Osteoblast (primary cell): ENCODE measurements around the gene OR2J3. TPM values are rescaled to one million over a fixed set of nuclear protein-coding genes. Genes with fewer than 3 reads are reported as not detected.

Experiments used
- DNase-seq: peaks from one replicate; pipeline ENCODE4 v3.0.0; 2011; ENCODE audit warnings: low spot score, mixed read lengths; ENCODE audit not compliant: insufficient read length; ENCODE audit errors: missing footprints
- H2AFZ ChIP-seq: 2 replicates; pipeline ENCODE4 v1.6.0; 2011; ENCODE audit warnings: mild to moderate bottlenecking, low read length
- H3K27ac ChIP-seq: 2 replicates; pipeline ENCODE4 v1.5.1; 2011; ENCODE audit warnings: mild to moderate bottlenecking, low read depth, low read length, moderate library complexity
- H3K27me3 ChIP-seq: 2 replicates; pipeline ENCODE4 v1.6.0; 2012; ENCODE audit warnings: mild to moderate bottlenecking, control low read depth, inconsistent platforms, low read length, moderate library complexity; ENCODE audit not compliant: insufficient read depth
- H3K36me3 ChIP-seq: 2 replicates; pipeline ENCODE4 v1.5.1; 2011; ENCODE audit warnings: mild to moderate bottlenecking, low read length, control low read depth, moderate library complexity; ENCODE audit not compliant: insufficient read depth
- H3K4me1 ChIP-seq: 2 replicates; pipeline ENCODE4 v1.5.1; 2011; ENCODE audit warnings: mild to moderate bottlenecking, low read length, control low read depth, moderate library complexity; ENCODE audit not compliant: insufficient read depth
- H3K4me2 ChIP-seq: 2 replicates; pipeline ENCODE4 v1.6.0; 2011; ENCODE audit warnings: mild to moderate bottlenecking, low read length; ENCODE audit not compliant: insufficient read depth
- H3K4me3 ChIP-seq: fragments of 200-600 bp; sonication (generic); 3 replicates; pipeline ENCODE4 v1.5.1; 2012; ENCODE audit warnings: mild to moderate bottlenecking, low read length, inconsistent platforms; ENCODE audit not compliant: insufficient read depth
- H3K79me2 ChIP-seq: 2 replicates; pipeline ENCODE4 v1.6.0; 2012; ENCODE audit warnings: mild to moderate bottlenecking, low read length, control low read depth, inconsistent platforms; ENCODE audit not compliant: insufficient read depth
- H3K9me3 ChIP-seq: 2 replicates; pipeline ENCODE4 v1.5.1; 2011; ENCODE audit warnings: low read depth, low read length, control low read depth
- H4K20me1 ChIP-seq: 2 replicates; pipeline ENCODE4 v1.6.0; 2012; ENCODE audit warnings: mild to moderate bottlenecking, low read length, control low read depth; ENCODE audit not compliant: insufficient read depth
- CTCF ChIP-seq: IDR thresholded peaks from 2 replicates; pipeline ENCODE4 v1.5.1; 2011; ENCODE audit warnings: mild to moderate bottlenecking, low read depth, low read length, moderate library complexity; ENCODE audit errors: extremely low read depth
- total RNA-seq: library from RNA; depleted of rRNA; stranded (reverse); fragments of >200 nt; gene quantifications from 2 replicates; pipeline ENCODE4 v1.2.3, GENCODE V29; 2012

The OR2J3 gene
- not detected in 2 replicates for total RNA-seq

GRCh38 chr6:29107758-29108157, at the start of gene OR2J3:
TSS of gene OR2J3 (plus strand) at chr6:29108058. CDS start at chr6:29111891, 3,833 bp downstream.
- H3K4me1 ChIP-seq, result no peaks in the 10 kb centered on the region
- no peaks in the 10 kb centered on the region for H3K36me3 ChIP-seq
- H3K9me3 ChIP-seq, result no peaks in the 10 kb centered on the region
- TF ChIP-seq CTCF, result no peak
- no peaks in the 10 kb centered on the region for H4K20me1 ChIP-seq
- no peak within 1 kb of the TSS for H3K4me2 ChIP-seq
- H3K27ac ChIP-seq, result no peak within 1 kb of the TSS
- H2AFZ ChIP-seq, result no peak within 1 kb of the TSS
- no peaks in the 10 kb centered on the region for H3K79me2 ChIP-seq
- no peak within 1 kb of the TSS for H3K4me3 ChIP-seq
- no peak for DNase-seq
- H3K27me3 ChIP-seq, result no peaks in the 10 kb centered on the region

DNA sequence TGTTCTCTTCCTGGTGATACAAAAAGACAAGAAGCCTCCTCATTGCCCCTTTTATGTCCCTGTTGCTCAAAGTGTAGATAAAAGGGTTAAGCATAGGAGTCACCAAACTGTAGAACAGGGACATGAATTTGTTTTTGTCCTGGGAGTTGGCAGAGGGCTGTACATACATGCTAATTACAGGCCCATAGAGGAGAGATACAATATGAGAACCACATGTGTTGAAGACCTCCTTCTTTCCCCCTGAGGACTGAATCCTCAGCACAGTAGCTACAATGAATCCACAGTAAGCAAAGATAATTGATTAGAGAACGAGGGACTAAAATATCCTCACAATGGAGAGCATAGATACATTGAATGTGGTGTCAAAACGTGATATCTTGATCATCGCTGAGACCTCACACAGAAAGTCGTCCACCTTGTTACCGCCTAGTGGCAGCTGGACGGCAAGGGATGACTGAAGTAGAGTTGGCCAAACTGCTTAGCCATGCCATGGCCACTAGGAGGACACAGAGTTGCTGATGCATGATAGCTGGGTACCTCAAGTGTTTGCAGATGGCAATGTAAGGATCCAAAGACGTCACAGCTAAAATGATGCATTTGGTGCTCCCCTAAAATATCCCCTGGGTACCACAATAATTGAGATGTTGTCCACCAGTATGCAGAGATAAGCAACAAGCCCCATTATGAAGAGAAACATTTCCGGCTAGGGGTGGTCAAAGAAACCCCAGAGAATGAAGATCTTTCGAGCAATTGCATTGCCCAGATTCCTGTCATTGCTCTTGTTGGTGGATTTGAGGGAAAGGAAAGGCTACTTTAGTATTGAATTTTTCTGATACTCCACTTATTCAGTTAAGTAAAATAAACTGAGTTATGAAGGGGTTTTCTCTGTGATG, 35.8 kb upstream of the OR2J3 start:
- Histone ChIP-seq H3K36me3 (no peaks in the 10 kb centered on the region), H4K20me1 (no peaks in the 10 kb centered on the region), H3K4me2 (no peak overlapping the region), H2AFZ (no peak overlapping the region), H3K4me3 (no peak overlapping the region), H3K79me2 (no peaks in the 10 kb centered on the region), H3K4me1 (no peaks in the 10 kb centered on the region), H3K27ac (no peak overlapping the region), H3K27me3 (no peaks in the 10 kb centered on the region), H3K9me3 (no peaks in the 10 kb centered on the region)
- DNase-seq, result peak; percentile 50
- peak; percentile 52 for TF ChIP-seq CTCF

- no peaks in the 10 kb centered on the region for H3K27me3 ChIP-seq
- no peak for DNase-seq
- H3K9me3 ChIP-seq, result no peaks in the 10 kb centered on the region
- no peaks in the 10 kb centered on the region for H3K79me2 ChIP-seq
- no peak overlapping the region for H3K4me2 ChIP-seq
- H3K4me1 ChIP-seq, result no peaks in the 10 kb centered on the region
- H2AFZ ChIP-seq, result no peak overlapping the region
- H3K4me3 ChIP-seq, result no peak overlapping the region
- TF ChIP-seq CTCF, result no peak
- no peak overlapping the region for H3K27ac ChIP-seq
- H4K20me1 ChIP-seq, result no peaks in the 10 kb centered on the region
- no peaks in the 10 kb centered on the region for H3K36me3 ChIP-seq
These were observed 28.7 kb upstream of the OR2J3 start for GRCh38 chr6:29079203-29079602.

GRCh38 chr6:29081312-29081711, 26.5 kb upstream of the OR2J3 start:
- DNase-seq, result no peak
- H2AFZ ChIP-seq, result no peak overlapping the region
- H3K4me3 ChIP-seq, result no peak overlapping the region
- H3K4me2 ChIP-seq, result no peak overlapping the region
- no peaks in the 10 kb centered on the region for H3K4me1 ChIP-seq
- no peaks in the 10 kb centered on the region for H3K36me3 ChIP-seq
- H3K27ac ChIP-seq, result no peak overlapping the region
- no peak for TF ChIP-seq CTCF
- H3K9me3 ChIP-seq, result no peaks in the 10 kb centered on the region
- H4K20me1 ChIP-seq, result no peaks in the 10 kb centered on the region
- H3K79me2 ChIP-seq, result no peaks in the 10 kb centered on the region
- no peaks in the 10 kb centered on the region for H3K27me3 ChIP-seq
